ENCODE measurements around the gene TSPO2.
A peak's percentile ranks its signal among the peaks of the same experiment; 100 is the strongest.

Gene TSPO2

GRCh38 chr6:41025966-41026530 lies 16.2 kb upstream of the TSPO2 start:
- intact Hi-C loops (cut with DNase I) = loop anchor here (2.0 to 5.0 kb wide), 3 partner anchors 131 to 1664 kb away; no protein-coding TSS in a partner anchor
- DNase-seq = no peak

- no peak for DNase-seq
- intact Hi-C loops (cut with DNase I) = loop anchor here (2.0 to 5.0 kb wide), 3 partner anchors 132 to 1665 kb away; no protein-coding TSS in a partner anchor
These were observed 15.0 kb upstream of the TSPO2 start for GRCh38 chr6:41027241-41027640.

- intact Hi-C loops (cut with DNase I) = loop anchor here (2.0 to 5.0 kb wide), 3 partner anchors 133 to 1666 kb away; no protein-coding TSS in a partner anchor
- DNase-seq = peak; percentile 49 to 97 (median 83)
These were observed 14.3 kb upstream of the TSPO2 start for GRCh38 chr6:41027799-41028560.

- intact Hi-C loops (cut with DNase I) = loop anchor here (5.0 kb wide), 2 partner anchors 1046 to 1666 kb away; no protein-coding TSS in a partner anchor
These were observed 13.5 kb upstream of the TSPO2 start for GRCh38 chr6:41028561-41029412.

GRCh38 chr6:41032830-41033229 lies 9.4 kb upstream of the TSPO2 start:
- intact Hi-C loops (cut with DNase I) = no loop called here
- peak in 1 of 10 donors; percentile 84 for DNase-seq

More at GRCh38 chr6:41028561-41029412, 13.5 kb upstream of the TSPO2 start:
- no peak for DNase-seq

GRCh38 chr6:41033776-41034175 lies 8.5 kb upstream of the TSPO2 start:
- DNase-seq = no peak
- intact Hi-C loops (cut with DNase I) = no loop called here

- intact Hi-C loops (cut with DNase I) = no loop called here
- DNase-seq = no peak
These were observed 6.1 kb upstream of the TSPO2 start for GRCh38 chr6:41036186-41036585.

- no peak for DNase-seq
- intact Hi-C loops (cut with DNase I) = no loop called here
These were observed 5.7 kb upstream of the TSPO2 start for GRCh38 chr6:41036601-41037000.

- peak in 2 of 10 donors; percentile 6 to 23 for DNase-seq
- intact Hi-C loops (cut with DNase I) = no loop called here
These were observed 5.0 kb upstream of the TSPO2 start for GRCh38 chr6:41037107-41037900.

- intact Hi-C loops (cut with DNase I) = no loop called here
- no peak for DNase-seq
These were observed 4.1 kb upstream of the TSPO2 start for GRCh38 chr6:41038205-41038604.

GRCh38 chr6:41039060-41039998 lies 2.9 kb upstream of the TSPO2 start, which contains the start of gene UNC5CL:
TSS of gene UNC5CL (minus strand) at chr6:41039221. CDS start at chr6:41035074, 4,147 bp downstream.
- intact Hi-C loops (cut with DNase I) = no loop called here
- DNase-seq = peak in 1 of 10 donors; percentile 19

- intact Hi-C loops (cut with DNase I) = no loop called here
- no peak for DNase-seq
These were observed 1.9 kb upstream of the TSPO2 start for GRCh38 chr6:41040101-41040939.

- no peak for DNase-seq
- intact Hi-C loops (cut with DNase I) = no loop called here
These were observed 1.2 kb upstream of the TSPO2 start for GRCh38 chr6:41040940-41041536.

- DNase-seq = no peak
- intact Hi-C loops (cut with DNase I) = no loop called here
These were observed 884 bp downstream of the TSPO2 start for GRCh38 chr6:41043151-41043550.

- intact Hi-C loops (cut with DNase I) = no loop called here
- no peak for DNase-seq
These were observed 3.4 kb downstream of the TSPO2 start for GRCh38 chr6:41045664-41046063.

GRCh38 chr6:41046084-41046483 lies 3.8 kb downstream of the TSPO2 start:
- no peak for DNase-seq
- intact Hi-C loops (cut with DNase I) = no loop called here

GRCh38 chr6:41047306-41047705 lies 5.0 kb downstream of the TSPO2 start:
- no peak for DNase-seq
- intact Hi-C loops (cut with DNase I) = no loop called here

Measured in posterior cingulate gyrus (tissue), 11 donors.